ENCODE data around the gene SUFU. TPM values are rescaled to one million over a fixed set of nuclear protein-coding genes. Genes with fewer than 3 reads are reported as not detected.
A peak's percentile ranks its signal among the peaks of the same experiment; 100 is the strongest.

Gene SUFU
- total and polyA plus RNA-seq, 4 donors, result 1.8 to 3.8 (median 2.9) TPM

DNA sequence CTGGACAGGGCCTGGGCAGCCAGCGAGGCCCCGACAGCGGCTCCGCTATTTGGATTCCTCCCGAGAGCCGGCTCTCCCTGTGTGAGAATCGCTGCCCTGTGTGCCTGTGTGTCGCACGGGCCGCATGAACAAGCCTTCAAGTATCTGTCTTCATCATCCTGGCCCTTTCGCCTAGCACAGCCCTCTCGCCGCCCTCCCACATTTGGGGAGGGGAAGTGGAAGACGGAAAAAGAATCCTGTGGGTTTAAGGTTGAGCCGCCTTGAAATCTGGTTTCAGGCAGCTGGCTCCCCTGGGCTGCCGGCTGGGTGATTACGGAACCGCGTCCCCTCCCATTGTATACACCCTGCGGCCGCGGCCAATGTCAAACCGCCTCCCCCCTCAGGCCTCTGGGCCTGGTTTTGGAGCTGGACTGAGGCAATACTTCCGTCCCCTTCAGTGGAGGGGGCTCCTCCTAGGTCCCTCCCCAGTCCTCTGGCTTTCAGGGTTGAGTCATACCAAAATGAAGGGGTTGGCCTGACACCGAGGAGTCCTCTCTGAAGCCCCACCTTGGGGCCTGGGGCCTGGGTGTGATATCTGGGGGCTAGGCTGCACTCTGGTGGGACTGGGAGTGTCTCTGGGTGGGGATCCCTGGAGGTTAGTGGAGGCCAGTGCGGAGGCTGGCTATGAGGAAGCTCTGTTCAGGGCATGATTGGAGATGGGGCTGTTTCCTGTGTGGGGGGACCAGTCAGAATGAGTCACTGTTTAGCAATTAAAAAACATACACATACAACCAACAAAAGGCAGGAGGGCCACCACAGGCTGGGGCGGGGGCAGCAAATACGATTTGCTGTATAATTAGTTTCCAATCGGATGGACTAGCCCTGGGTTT lies 142.2 kb downstream of the SUFU start:
- H3K4me1 ChIP-seq (ENCODE audit: control insufficient read depth in 4 of 4, insufficient read depth in 4 of 4, low read length in 3 of 4), result peaks cover 24 to 50% (median 47%) of the 10 kb centered on the region in 4 donors
- 3% methylated on average over 29 of the region's 29 CpGs for WGBS

More for the DNA sequence above, 142.2 kb downstream of the SUFU start:
- Histone ChIP-seq H3K27ac (ENCODE audit: low read depth in 1 of 2, low read length in 2 of 2) (peak overlapping the region; percentile 99), H3K36me3 (ENCODE audit: control insufficient read depth in 4 of 4, insufficient read depth in 3 of 4, low read depth in 1 of 4, low read length in 3 of 4) (no peaks in the 10 kb centered on the region), H3K27me3 (ENCODE audit: control insufficient read depth in 4 of 4, insufficient read depth in 4 of 4, low read length in 3 of 4) (no peaks in the 10 kb centered on the region), H3K9ac (ENCODE audit: low read depth in 1 of 2, low read length in 2 of 2) (peak overlapping the region; percentile 92 to 99), H3K9me3 (ENCODE audit: control insufficient read depth in 4 of 4, low read length in 3 of 4) (no peaks in the 10 kb centered on the region), H3K4me3 (ENCODE audit: low read depth in 1 of 3, low read length in 3 of 3) (peak overlapping the region; percentile 78 to 93 (median 91))
- DNase-seq (ENCODE audit: low spot score), result peak; percentile 70
- TF ChIP-seq REST (IDR thresholded peaks at IDR 0.05), result no peak
- peak; percentile 75 to 80 for TF ChIP-seq JUND (IDR thresholded peaks at IDR 0.05)
- TF ChIP-seq YY1 (IDR thresholded peaks at IDR 0.05), result peak; percentile 72
- TF ChIP-seq GABPA (IDR thresholded peaks at IDR 0.05 in 1 of 2, conservative IDR thresholded peaks at IDR 0.05 in 1 of 2), result peak in 1 of 2 donors; percentile 0
- peak; percentile 9 for TF ChIP-seq NR2F2 (IDR thresholded peaks at IDR 0.05)
- TF ChIP-seq HNF4G (IDR thresholded peaks at IDR 0.05), result no peak
- TF ChIP-seq ZBTB33 (IDR thresholded peaks at IDR 0.05), result no peak
- TF ChIP-seq, protein P1, sequence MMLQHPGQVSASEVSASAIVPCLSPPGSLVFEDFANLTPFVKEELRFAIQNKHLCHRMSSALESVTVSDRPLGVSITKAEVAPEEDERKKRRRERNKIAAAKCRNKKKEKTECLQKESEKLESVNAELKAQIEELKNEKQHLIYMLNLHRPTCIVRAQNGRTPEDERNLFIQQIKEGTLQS (IDR thresholded peaks at IDR 0.05), result peak; percentile 3
